Neuronal stem cell (in vitro differentiated cells): ENCODE data around the gene GTF2IRD2.
"Not testable (repeated sequence)": the region's sequence is repeated elsewhere in the genome, so short reads cannot be mapped to it uniquely, and the experiment has no call there.

Source experiments
- DNase-seq: peaks from one replicate; pipeline ENCODE4 v3.0.0-alpha.2; 2013; ENCODE audit warnings: low spot score
- H2AFZ ChIP-seq: one replicate; pipeline ENCODE4 v1.6.1; 2013; ENCODE audit warnings: mild to moderate bottlenecking, low read length, inconsistent platforms
- H2AK5ac ChIP-seq: 2 replicates; pipeline ENCODE4 v1.6.1; 2013; ENCODE audit warnings: low read depth, mild to moderate bottlenecking, inconsistent platforms, low read length, moderate library complexity, mixed read lengths
- H2BK120ac ChIP-seq: 2 replicates; pipeline ENCODE4 v1.6.1; 2013; ENCODE audit warnings: low read depth, mild to moderate bottlenecking, inconsistent platforms, low read length, moderate library complexity, mixed read lengths
- H2BK12ac ChIP-seq: one replicate; pipeline ENCODE4 v1.6.1; 2013; ENCODE audit warnings: low read length, inconsistent platforms
- H2BK15ac ChIP-seq: 2 replicates; pipeline ENCODE4 v1.6.1; 2013; ENCODE audit warnings: mild to moderate bottlenecking, low read length, inconsistent platforms, mixed read lengths
- H2BK5ac ChIP-seq: one replicate; pipeline ENCODE4 v1.6.1; 2013; ENCODE audit warnings: inconsistent platforms, mild to moderate bottlenecking, low read length, moderate library complexity
- H3K14ac ChIP-seq: one replicate; pipeline ENCODE4 v1.6.1; 2013; ENCODE audit warnings: low read length, inconsistent platforms
- H3K18ac ChIP-seq: 2 replicates; pipeline ENCODE4 v1.6.1; 2013; ENCODE audit warnings: low read length, inconsistent platforms
- H3K23ac ChIP-seq: 2 replicates; pipeline ENCODE4 v1.6.1; 2013; ENCODE audit warnings: low read depth, mild to moderate bottlenecking, mixed read lengths, low read length, inconsistent platforms; ENCODE audit not compliant: poor library complexity
- H3K27ac ChIP-seq: replicated peaks from 3 replicates; pipeline ENCODE4 v1.5.1; 2013; ENCODE audit warnings: low read length, inconsistent platforms
- H3K27me3 ChIP-seq, 3 experiments: 2 replicates each; pipeline ENCODE4 v1.6.1; 2013; ENCODE audit warnings: low read length in 3 of 3, mild to moderate bottlenecking in 2 of 3, inconsistent platforms in 1 of 3, low read depth in 1 of 3, mixed read lengths in 1 of 3, moderate library complexity in 1 of 3; ENCODE audit not compliant: control insufficient read depth in 3 of 3, insufficient read depth in 3 of 3
- H3K36me3 ChIP-seq, 2 donors: replicated peaks in 1 of 2; 2 replicates each; pipeline ENCODE4 v1.6.1; 2013; ENCODE audit warnings: low read length in 2 of 2; ENCODE audit not compliant: control insufficient read depth in 2 of 2, insufficient read depth in 2 of 2
- H3K4ac ChIP-seq: 2 replicates; pipeline ENCODE4 v1.6.1; 2013; ENCODE audit warnings: inconsistent platforms, mild to moderate bottlenecking, low read length, moderate library complexity
- H3K4me1 ChIP-seq, 2 donors: 1 replicate in 1 of 2; 2 replicates in 1 of 2; pipeline ENCODE4 v1.6.1; 2013; ENCODE audit warnings: low read length in 2 of 2, low read depth in 1 of 2; ENCODE audit not compliant: control insufficient read depth in 2 of 2, insufficient read depth in 1 of 2
- H3K4me2 ChIP-seq: one replicate; pipeline ENCODE4 v1.6.1; 2013; ENCODE audit warnings: mild to moderate bottlenecking, low read length, inconsistent platforms; ENCODE audit not compliant: insufficient read depth, poor library complexity, severe bottlenecking
- H3K4me3 ChIP-seq, 2 donors: 2 replicates each; pipeline ENCODE4 v1.5.1; 2013; ENCODE audit warnings: low read length in 2 of 2, mild to moderate bottlenecking in 2 of 2, inconsistent platforms in 1 of 2, moderate library complexity in 1 of 2
- H3K79me1 ChIP-seq: one replicate; pipeline ENCODE4 v1.6.1; 2013; ENCODE audit warnings: low read depth, mild to moderate bottlenecking, inconsistent platforms, low read length, moderate library complexity
- H3K9ac ChIP-seq: one replicate; pipeline ENCODE4 v1.6.1; 2013; ENCODE audit warnings: mild to moderate bottlenecking, low read depth, low read length, inconsistent platforms; ENCODE audit not compliant: poor library complexity
- H3K9me3 ChIP-seq, 2 donors: replicated peaks in 1 of 2; 2 replicates each; pipeline versions ENCODE3 to v1.6.1; 2013; ENCODE audit warnings: low read length in 2 of 2, mild to moderate bottlenecking in 2 of 2, inconsistent platforms in 1 of 2, low read depth in 1 of 2, mixed read lengths in 1 of 2, moderate library complexity in 1 of 2; ENCODE audit not compliant: control insufficient read depth in 2 of 2, insufficient read depth in 1 of 2
- H4K8ac ChIP-seq: one replicate; pipeline ENCODE4 v1.6.1; 2013; ENCODE audit warnings: low read depth, mild to moderate bottlenecking, inconsistent platforms, low read length, moderate library complexity
- H4K91ac ChIP-seq: one replicate; pipeline ENCODE4 v1.6.1; 2013; ENCODE audit warnings: low read length, low read depth, mild to moderate bottlenecking, inconsistent platforms; ENCODE audit not compliant: poor library complexity
- WGBS, 2 donors: extraction: QIAGEN DNeasy Blood & Tissue Kit; methylation state at CpG; one replicate each; pipeline ENCODE4 v1.1.7; 2013; ENCODE audit warnings: missing lambda C conversion rate in 2 of 2, mixed read lengths in 1 of 2; ENCODE audit not compliant: insufficient read length in 2 of 2, insufficient replicate concordance in 1 of 2; ENCODE audit errors: extremely low coverage in 2 of 2; 5-methylcytosine and 5-hydroxymethylcytosine counted together

The GTF2IRD2 gene

GRCh38 chr7:74773760-74774750, 77.3 kb downstream of the GTF2IRD2 start, which contains the start of gene NCF1:
NCF1 (plus strand) TSS chr7:74774011; CDS start chr7:74774032, 21 bp downstream.
- not testable (repeated sequence) for H3K18ac ChIP-seq, H2BK15ac ChIP-seq, H3K9ac ChIP-seq, H3K27ac ChIP-seq, H2BK12ac ChIP-seq, H2BK5ac ChIP-seq, H2BK120ac ChIP-seq, H3K27me3 ChIP-seq, H3K23ac ChIP-seq, H3K4me3 ChIP-seq, H3K4me1 ChIP-seq, H3K4me2 ChIP-seq, H4K91ac ChIP-seq, H3K4ac ChIP-seq, DNase-seq, H3K14ac ChIP-seq, H4K8ac ChIP-seq, H3K9me3 ChIP-seq, H3K36me3 ChIP-seq, H3K79me1 ChIP-seq, H2AK5ac ChIP-seq, H2AFZ ChIP-seq
- WGBS, 2 donors = no CpG with 5 or more reads among the region's 21 CpGs

GRCh38 chr7:74772093-74772492, 79.3 kb downstream of the GTF2IRD2 start:
- H2AK5ac ChIP-seq, H3K14ac ChIP-seq, H2BK15ac ChIP-seq, H3K23ac ChIP-seq, H2BK120ac ChIP-seq, H4K8ac ChIP-seq, H3K27ac ChIP-seq, H3K36me3 ChIP-seq, H2BK12ac ChIP-seq, H3K9ac ChIP-seq, H3K9me3 ChIP-seq, H3K79me1 ChIP-seq, H4K91ac ChIP-seq, H3K4me2 ChIP-seq, H3K18ac ChIP-seq, H3K4me3 ChIP-seq, H3K27me3 ChIP-seq, DNase-seq, H2BK5ac ChIP-seq, H3K4ac ChIP-seq, H3K4me1 ChIP-seq: not testable (repeated sequence)
- WGBS, 2 donors = no CpG with 5 or more reads among the region's 6 CpGs
- peak overlapping the region; percentile 22 for H2AFZ ChIP-seq

- H2BK5ac ChIP-seq, H2BK120ac ChIP-seq, H3K18ac ChIP-seq, DNase-seq, H3K14ac ChIP-seq, H3K4me1 ChIP-seq, H3K9me3 ChIP-seq, H2AK5ac ChIP-seq, H3K4me2 ChIP-seq, H3K27me3 ChIP-seq, H3K79me1 ChIP-seq, H2BK15ac ChIP-seq, H2AFZ ChIP-seq, H3K23ac ChIP-seq, H3K36me3 ChIP-seq, H3K9ac ChIP-seq, H3K4me3 ChIP-seq, H4K91ac ChIP-seq, H3K4ac ChIP-seq, H2BK12ac ChIP-seq, H4K8ac ChIP-seq, H3K27ac ChIP-seq: not testable (repeated sequence)
- no CpG with 5 or more reads among the region's 7 CpGs for WGBS, 2 donors
Observed at GRCh38 chr7:74770062-74770461, 81.3 kb downstream of the GTF2IRD2 start.

- not testable (repeated sequence) for H3K9ac ChIP-seq, H3K79me1 ChIP-seq, H4K91ac ChIP-seq, H3K27ac ChIP-seq, H3K18ac ChIP-seq, H2BK5ac ChIP-seq, H2AFZ ChIP-seq, H3K23ac ChIP-seq, H3K9me3 ChIP-seq, H3K36me3 ChIP-seq, DNase-seq, H4K8ac ChIP-seq, H3K4ac ChIP-seq, H2BK12ac ChIP-seq, H3K4me1 ChIP-seq, H2BK120ac ChIP-seq, H3K4me2 ChIP-seq, H2AK5ac ChIP-seq, H3K14ac ChIP-seq, H3K4me3 ChIP-seq, H3K27me3 ChIP-seq, H2BK15ac ChIP-seq
- WGBS, 2 donors = no CpG with 5 or more reads among the region's 10 CpGs
Observed at GRCh38 chr7:74766991-74767390, 84.4 kb downstream of the GTF2IRD2 start.
